GM21423 (cell line): ENCODE data around the gene ZMYND15.
A peak's percentile ranks its signal among the peaks of the same experiment; 100 is the strongest.

Source experiments
- ATAC-seq: cut with Tn5 transposase; IDR thresholded peaks from one replicate; pipeline ENCODE4 v1.9.1; 2021; ENCODE audit warnings: mild to moderate bottlenecking, moderate library complexity; ENCODE audit not compliant: unreplicated experiment

ZMYND15 gene

GRCh38 chr17:4785311-4786105 lies 45.9 kb downstream of the ZMYND15 start:
- ATAC-seq: no peak

- ATAC-seq: no peak
These were observed 46.5 kb downstream of the ZMYND15 start, which contains the start of gene VMO1 for GRCh38 chr17:4786106-4786511. VMO1 (minus strand) TSS chr17:4786364; CDS start chr17:4786352, 12 bp downstream.

- no peak for ATAC-seq
These were observed 46.9 kb downstream of the ZMYND15 start for GRCh38 chr17:4786516-4786915.

DNA sequence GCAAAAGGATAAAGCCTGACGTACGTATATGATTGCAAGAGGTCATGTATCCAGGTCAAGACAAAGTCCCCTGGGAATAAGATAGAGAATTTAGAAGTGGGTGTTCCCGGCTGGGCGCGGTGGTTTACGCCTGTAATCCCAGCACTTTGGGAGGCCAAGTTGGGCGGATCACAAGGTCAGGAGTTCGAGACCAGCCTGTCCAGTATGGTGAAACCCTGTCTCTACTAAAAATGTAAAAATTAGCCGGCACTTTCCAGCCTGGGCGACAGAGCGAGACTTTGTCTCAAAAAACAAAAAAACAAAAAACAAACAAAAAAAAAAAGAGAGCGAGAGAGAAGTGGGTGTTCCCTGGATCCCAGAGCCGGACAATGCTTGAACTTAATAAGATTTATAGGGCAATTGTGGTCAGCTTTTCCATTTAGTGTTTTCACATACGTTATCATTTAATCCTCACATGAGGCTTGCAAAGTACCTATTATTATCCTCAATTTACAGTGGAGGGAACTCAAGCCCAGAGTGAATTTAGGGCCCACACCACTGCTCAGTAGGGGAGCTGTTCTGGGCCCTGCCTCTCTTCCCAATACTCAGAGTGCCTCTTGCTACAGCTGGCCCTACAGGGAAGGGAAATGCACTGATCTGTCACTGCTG lies 48.6 kb downstream of the ZMYND15 start:
- ATAC-seq: no peak

DNA sequence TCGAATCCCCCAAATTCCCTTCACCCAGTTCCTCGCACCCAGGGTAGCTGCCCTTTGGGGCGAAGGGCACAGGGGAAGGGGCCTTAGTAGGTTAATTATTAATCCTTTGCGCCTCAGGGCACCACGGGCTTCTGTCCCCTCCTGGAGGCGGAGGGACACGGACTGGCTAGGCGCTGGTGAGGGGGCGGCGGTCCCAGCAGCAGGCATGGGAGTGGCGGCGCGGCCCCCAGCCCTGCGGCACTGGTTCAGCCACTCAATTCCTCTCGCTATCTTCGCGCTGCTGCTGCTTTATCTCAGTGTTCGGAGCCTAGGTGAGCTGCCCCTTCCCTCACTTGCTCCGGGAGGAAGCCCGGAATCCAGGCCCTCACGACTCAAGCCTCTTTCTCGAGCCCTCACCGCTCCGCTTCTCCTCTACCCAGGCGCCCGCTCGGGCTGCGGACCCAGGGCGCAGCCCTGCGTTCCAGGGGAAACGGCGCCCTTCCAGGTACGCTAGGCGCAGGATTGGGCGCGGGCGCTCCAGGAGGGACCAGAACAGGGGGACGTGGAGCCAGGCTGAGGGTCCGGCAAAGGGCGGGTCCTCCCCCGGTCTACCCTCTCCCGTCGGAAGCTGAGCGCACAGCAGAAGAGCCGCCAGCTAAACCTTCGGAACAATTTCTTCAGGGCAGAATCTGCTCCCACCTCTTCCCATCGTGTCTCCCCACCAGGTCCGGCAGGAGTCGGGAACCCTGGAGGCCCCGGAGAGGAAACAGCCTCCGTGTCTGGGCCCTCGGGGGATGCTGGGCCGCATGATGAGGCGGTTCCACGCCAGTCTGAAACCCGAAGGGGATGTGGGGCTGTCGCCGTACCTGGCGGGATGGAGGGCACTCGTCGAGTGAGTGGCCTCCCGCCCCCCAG lies 49.4 kb downstream of the ZMYND15 start, which contains the start of gene GLTPD2:
Gene GLTPD2, plus strand, starts transcription at position 158 of the 894 bp plus-strand sequence. Its CDS starts 48 bp downstream, at position 206.
- no peak for ATAC-seq

GRCh38 chr17:4789701-4789950 lies 50.0 kb downstream of the ZMYND15 start:
- peak; percentile 26 for ATAC-seq

- ATAC-seq: peak; percentile 66
These were observed 50.5 kb downstream of the ZMYND15 start for GRCh38 chr17:4789951-4790704.

- ATAC-seq: no peak
These were observed 51.1 kb downstream of the ZMYND15 start for GRCh38 chr17:4790705-4791088.

GRCh38 chr17:4795168-4795567 lies 55.5 kb downstream of the ZMYND15 start:
- ATAC-seq: no peak
